Measurements from ENCODE around the gene PTCRA. TPM values are rescaled to one million over a fixed set of nuclear protein-coding genes. Genes with fewer than 3 reads are reported as not detected.

Gene PTCRA
- total and polyA plus RNA-seq, 8 donors, result 0.66 TPM; not detected in 7

- peak in 1 of 6 donors; percentile 64 for DNase-seq
- ATAC-seq, result no peak
- intact Hi-C loops (cut with DNase I), result no loop called here
- TF ChIP-seq CTCF (IDR thresholded peaks at IDR 0.05), result no peak
- Histone ChIP-seq H3K36me3 (peaks cover 0 to 35% (median 14%) of the 10 kb centered on the region in 3 donors), H3K27ac (peak overlapping the region in 2 of 4 donors; percentile 94 to 96), H3K9me3 (no peaks in the 10 kb centered on the region), H3K4me1 (peaks cover 0 to 13% (median 0%) of the 10 kb centered on the region in 3 donors), H3K27me3 (no peaks in the 10 kb centered on the region), H3K4me3 (peak overlapping the region in 2 of 4 donors; percentile 45 to 78)
- 51 to 80% methylated on average over 12 of the region's 12 CpGs for WGBS, 2 donors
- no peak for FAIRE-seq
Measured at GRCh38 chr6:42962096-42962495, 46.2 kb downstream of the PTCRA start.

- ATAC-seq (no peak), FAIRE-seq (no peak), DNase-seq (peak in 2 of 6 donors; percentile 43 to 72)
- Histone ChIP-seq H3K27ac (peak overlapping the region in 2 of 4 donors; percentile 94 to 96), H3K4me3 (peak overlapping the region in 2 of 4 donors; percentile 45 to 78), H3K36me3 (peaks cover 0 to 35% (median 14%) of the 10 kb centered on the region in 3 donors), H3K27me3 (no peaks in the 10 kb centered on the region), H3K4me1 (peaks cover 0 to 13% (median 0%) of the 10 kb centered on the region in 3 donors), H3K9me3 (no peaks in the 10 kb centered on the region)
- intact Hi-C loops (cut with DNase I), result no loop called here
- WGBS, 2 donors, result 50 to 70% methylated on average over 11 to 13 of the region's 13 CpGs
- TF ChIP-seq CTCF (IDR thresholded peaks at IDR 0.05), result no peak
Measured at GRCh38 chr6:42962502-42963178, 46.8 kb downstream of the PTCRA start.

GRCh38 chr6:42963179-42963854 is 47.5 kb downstream of the PTCRA start:
- Histone ChIP-seq H3K27ac (no peak overlapping the region), H3K9me3 (no peaks in the 10 kb centered on the region), H3K4me1 (peaks cover 0 to 13% (median 0%) of the 10 kb centered on the region in 3 donors), H3K36me3 (peaks cover 0 to 35% (median 14%) of the 10 kb centered on the region in 3 donors), H3K4me3 (no peak overlapping the region), H3K27me3 (no peaks in the 10 kb centered on the region)
- ATAC-seq (no peak), DNase-seq (peak in 1 of 6 donors; percentile 73), FAIRE-seq (no peak)
- 59 to 64% methylated on average over 12 of the region's 12 CpGs for WGBS, 2 donors
- intact Hi-C loops (cut with DNase I), result no loop called here
- no peak for TF ChIP-seq CTCF (IDR thresholded peaks at IDR 0.05)

- no peak for FAIRE-seq
- peak in 2 of 6 donors; percentile 42 to 74 for DNase-seq
- Histone ChIP-seq H3K4me1 (peaks cover 0 to 13% (median 0%) of the 10 kb centered on the region in 3 donors), H3K27me3 (no peaks in the 10 kb centered on the region), H3K36me3 (peaks cover 0 to 35% (median 14%) of the 10 kb centered on the region in 3 donors), H3K27ac (no peak overlapping the region), H3K4me3 (no peak overlapping the region), H3K9me3 (no peaks in the 10 kb centered on the region)
- intact Hi-C loops (cut with DNase I), result no loop called here
- no peak for ATAC-seq
- TF ChIP-seq CTCF (IDR thresholded peaks at IDR 0.05), result no peak
- 80 to 85% methylated on average over 9 of the region's 9 CpGs for WGBS, 2 donors
Measured at GRCh38 chr6:42963855-42964605, 48.2 kb downstream of the PTCRA start.

Measured in pancreas (tissue), 10 donors.